Endothelial cell of umbilical vein (primary cell): ENCODE results near the gene FIBCD1. TPM values are rescaled to one million over a fixed set of nuclear protein-coding genes. Genes with fewer than 3 reads are reported as not detected.

ENCODE experiments used
- BruUV-seq: library from RNA; stranded (reverse); fragments of 400-500 nt; replicated peaks from 2 replicates; lab custom pipeline; 2021; lab: Mats Ljungman, UMichigan
- CTCF ChIA-PET: fragments of 300-600, 350-600 bp; sonication (Branson Sonifier 250); formaldehyde crosslinking; loops from one replicate; lab custom pipeline; 2021; ENCODE audit warnings: antibody characterized with exemption, inconsistent platforms; lab: Charles Lee
- POLR2A ChIA-PET: fragments of 300-600, 350-600 bp; sonication (Branson Sonifier 250); formaldehyde crosslinking; loops from one replicate; lab custom pipeline; 2021; ENCODE audit warnings: antibody characterized with exemption, inconsistent platforms; lab: Charles Lee
- DNase-seq: peaks from one replicate; pipeline ENCODE4 v3.0.0-alpha.2; 2011; ENCODE audit warnings: low read depth, low spot score
- FAIRE-seq: peaks from 2 replicates; lab custom pipeline; 2011; peaks lifted over from hg19 to GRCh38; lab: Jason Lieb, UNC
- H2AFZ ChIP-seq: 2 replicates; pipeline ENCODE4 v1.6.0; 2012; ENCODE audit warnings: low read depth, low read length, control low read depth, inconsistent platforms
- H3K27ac ChIP-seq: 2 replicates; pipeline ENCODE4 v1.5.1; 2011; ENCODE audit warnings: low read depth, mild to moderate bottlenecking, control low read depth, low read length, moderate library complexity; ENCODE audit not compliant: insufficient read depth
- H3K27me3 ChIP-seq, 2 experiments: 2 replicates each; pipeline versions ENCODE4 v1.6.0 to v1.6.1; 2011; ENCODE audit warnings: low read length in 2 of 2, mixed read lengths in 1 of 2; ENCODE audit not compliant: control insufficient read depth in 2 of 2, insufficient read depth in 2 of 2
- H3K36me3 ChIP-seq, 2 experiments: 2 replicates in 1 of 2; 3 replicates in 1 of 2; pipeline ENCODE4 v1.5.1; 2011; ENCODE audit warnings: low read length in 2 of 2, mild to moderate bottlenecking in 1 of 2, moderate library complexity in 1 of 2; ENCODE audit not compliant: control insufficient read depth in 2 of 2, insufficient read depth in 2 of 2; ENCODE audit errors: extremely low read depth in 1 of 2
- H3K4me1 ChIP-seq: 3 replicates; pipeline ENCODE4 v1.5.1; 2011; ENCODE audit warnings: mild to moderate bottlenecking, low read length; ENCODE audit not compliant: control insufficient read depth, insufficient read depth; ENCODE audit errors: extremely low read depth
- H3K4me2 ChIP-seq: 2 replicates; pipeline ENCODE4 v1.6.1; 2011; ENCODE audit warnings: low read length, control low read depth, mixed read lengths; ENCODE audit not compliant: insufficient read depth
- H3K4me3 ChIP-seq, 3 experiments: fragments of 200-600 bp in 1 of 3; sonication (generic), shearing (Covaris generic) in 1 of 3; replicated peaks in 1 of 3; 2 replicates each; pipeline ENCODE4 v1.5.1; 2011 to 2016; ENCODE audit warnings: control low read depth in 3 of 3, low read length in 3 of 3, mild to moderate bottlenecking in 2 of 3, inconsistent platforms in 1 of 3, low read depth in 1 of 3, moderate library complexity in 1 of 3; ENCODE audit not compliant: insufficient read depth in 1 of 3
- H3K79me2 ChIP-seq: 2 replicates; pipeline ENCODE4 v1.6.0; 2012; ENCODE audit warnings: low read length, inconsistent platforms; ENCODE audit not compliant: control insufficient read depth, insufficient read depth
- H3K9ac ChIP-seq: replicated peaks from 2 replicates; pipeline ENCODE3; 2011; ENCODE audit warnings: low read length, control low read depth; ENCODE audit not compliant: insufficient read depth; ENCODE audit errors: extremely low read depth
- H3K9me1 ChIP-seq: replicated peaks from 3 replicates; pipeline ENCODE4 v1.6.0; 2011; ENCODE audit warnings: mild to moderate bottlenecking, low read length; ENCODE audit not compliant: control insufficient read depth, insufficient read depth; ENCODE audit errors: extremely low read depth
- H3K9me3 ChIP-seq: replicated peaks from 2 replicates; pipeline ENCODE4 v1.5.1; 2012; ENCODE audit warnings: low read length, inconsistent platforms; ENCODE audit not compliant: control insufficient read depth, insufficient read depth
- H4K20me1 ChIP-seq: replicated peaks from 2 replicates; pipeline ENCODE3; 2011; ENCODE audit warnings: mild to moderate bottlenecking, low read length; ENCODE audit not compliant: control insufficient read depth, insufficient read depth; ENCODE audit errors: extremely low read depth
- EZH2 ChIP-seq: IDR thresholded peaks from 2 replicates; pipeline ENCODE4 v1.6.1; 2012; ENCODE audit warnings: borderline replicate concordance, low read depth, mild to moderate bottlenecking, moderate library complexity, low read length, inconsistent platforms; ENCODE audit not compliant: severe bottlenecking
- GATA2 ChIP-seq: IDR thresholded peaks from 2 replicates; pipeline ENCODE4 v1.7.0; 2011; ENCODE audit warnings: low read depth, mild to moderate bottlenecking, moderate library complexity, mixed read lengths, low read length; ENCODE audit not compliant: insufficient read length, insufficient read depth
- JUN ChIP-seq: IDR thresholded peaks from 2 replicates; pipeline ENCODE4 v1.6.1; 2011; ENCODE audit warnings: borderline replicate concordance, low read depth; ENCODE audit not compliant: insufficient read length, insufficient read depth
- POLR2A ChIP-seq: IDR thresholded peaks from 2 replicates; pipeline ENCODE4 v1.6.1; 2012; ENCODE audit warnings: low read depth, mild to moderate bottlenecking, control low read depth, low read length
- POLR2AphosphoS5 ChIP-seq: IDR thresholded peaks from 2 replicates; pipeline ENCODE4 v1.6.1; 2012; ENCODE audit warnings: low read depth, mild to moderate bottlenecking, control low read depth, low read length, moderate library complexity; ENCODE audit not compliant: insufficient read depth
- dilution Hi-C: fragments of 300-500 bp; cut with MboI; formaldehyde crosslinking; loops from one replicate; pipeline ENCODE4 v1.15.0; 2019; ENCODE audit warnings: low sequenced_read_pairs; ENCODE audit not compliant: extremely low pct_ligation_motif_present
- intact Hi-C: fragments of 100-400 bp; cut with micrococcal nuclease; formaldehyde crosslinking; loops from one replicate; pipeline ENCODE4 v1.10.0; 2022
- polyA plus RNA-seq, 4 experiments: library from polyadenylated mRNA; depleted of rRNA in 3 of 4; stranded (reverse) in 3 of 4; unstranded in 1 of 4; fragments of >200 nt; gene quantifications; 2 replicates each; pipeline versions ENCODE4 v1.2.1 to v1.2.3, GENCODE V29; 2011 to 2012; ENCODE audit warnings: missing spikeins in 1 of 4
- total RNA-seq: library from RNA; stranded (reverse); gene quantifications from 2 replicates; pipeline ENCODE4 v1.2.3, GENCODE V29; 2021
- TF ChIP-seq, protein P1 (sequence below): IDR thresholded peaks from 2 replicates; pipeline ENCODE4 v1.6.1; 2011; ENCODE audit not compliant: insufficient read depth, insufficient read length

FIBCD1 gene
- total and polyA plus RNA-seq, 2 donors (not counting 3 experiments of a cell fraction or from before 2014, with no cell fraction given): 0.14 TPM; not detected in 1

DNA sequence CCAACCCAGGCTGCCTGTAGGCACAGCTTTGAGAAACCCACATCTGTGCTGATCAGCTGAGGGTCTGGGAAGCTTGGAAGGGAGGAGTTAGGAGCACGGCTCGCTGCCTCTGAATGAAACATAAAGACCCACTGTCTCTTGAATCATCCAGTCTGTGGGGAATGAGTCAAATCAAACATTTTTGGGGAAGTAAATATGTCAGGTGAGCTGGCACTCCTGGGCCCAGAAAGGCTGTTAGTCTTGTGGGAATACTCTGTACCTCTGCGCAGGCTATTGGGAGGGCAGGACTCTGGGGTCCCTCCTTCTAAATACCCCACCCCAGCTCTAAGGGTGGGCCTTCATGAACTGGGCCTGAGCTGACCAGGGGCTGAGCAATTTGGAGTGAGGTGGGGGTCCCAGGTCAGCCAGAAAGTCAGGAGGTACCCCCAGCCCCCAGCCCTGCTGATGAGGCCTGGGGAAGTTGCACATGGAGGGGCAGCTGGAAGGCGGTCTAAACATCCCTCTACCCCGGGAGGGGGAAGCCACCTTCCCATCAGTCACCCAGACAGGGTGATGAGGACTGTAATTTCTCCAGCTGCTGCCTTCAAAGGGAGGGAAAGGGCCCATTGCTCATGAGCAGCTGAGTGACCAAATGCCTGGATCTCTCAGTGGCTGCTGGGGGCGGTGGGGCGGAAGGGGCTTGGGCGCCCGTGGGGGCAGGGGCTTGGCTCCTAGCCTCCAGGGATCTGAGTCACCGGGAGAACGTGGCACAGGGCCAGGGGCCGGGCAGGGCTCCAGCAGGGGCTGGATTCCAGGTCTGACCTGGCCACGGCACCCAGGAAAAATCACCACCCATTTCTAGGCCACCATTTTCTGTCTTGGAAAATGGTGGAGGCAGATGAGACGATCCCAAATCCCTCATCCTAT is 10.8 kb downstream of the FIBCD1 start:
- Histone ChIP-seq H3K9me1 (no peaks in the 10 kb centered on the region), H2AFZ (no peak overlapping the region), H3K79me2 (no peaks in the 10 kb centered on the region), H4K20me1 (no peaks in the 10 kb centered on the region), H3K27me3 (peaks cover 8 to 12% of the 10 kb centered on the region in 2 experiments), H3K27ac (no peak overlapping the region), H3K9me3 (no peaks in the 10 kb centered on the region), H3K4me1 (peaks cover 7% of the 10 kb centered on the region), H3K9ac (no peak overlapping the region), H3K4me3 (no peak overlapping the region), H3K4me2 (no peak overlapping the region), H3K36me3 (no peaks in the 10 kb centered on the region)
- POLR2A ChIA-PET: no interaction called here
- peak; percentile 29 for DNase-seq
- TF ChIP-seq, protein P1, sequence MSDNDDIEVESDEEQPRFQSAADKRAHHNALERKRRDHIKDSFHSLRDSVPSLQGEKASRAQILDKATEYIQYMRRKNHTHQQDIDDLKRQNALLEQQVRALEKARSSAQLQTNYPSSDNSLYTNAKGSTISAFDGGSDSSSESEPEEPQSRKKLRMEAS: no peak
- TF ChIP-seq POLR2A: no peak
- intact Hi-C loops (no loop called here), dilution Hi-C loops (no loop called here)
- CTCF ChIA-PET: interaction anchor here (1.0 to 2.8 kb wide), 7 partner anchors 8 to 227 kb away, joined by 3 to 10 read pairs (median 3); no protein-coding TSS in a partner anchor
- no TSS peak for BruUV-seq
- peak; percentile 59 for FAIRE-seq

DNA sequence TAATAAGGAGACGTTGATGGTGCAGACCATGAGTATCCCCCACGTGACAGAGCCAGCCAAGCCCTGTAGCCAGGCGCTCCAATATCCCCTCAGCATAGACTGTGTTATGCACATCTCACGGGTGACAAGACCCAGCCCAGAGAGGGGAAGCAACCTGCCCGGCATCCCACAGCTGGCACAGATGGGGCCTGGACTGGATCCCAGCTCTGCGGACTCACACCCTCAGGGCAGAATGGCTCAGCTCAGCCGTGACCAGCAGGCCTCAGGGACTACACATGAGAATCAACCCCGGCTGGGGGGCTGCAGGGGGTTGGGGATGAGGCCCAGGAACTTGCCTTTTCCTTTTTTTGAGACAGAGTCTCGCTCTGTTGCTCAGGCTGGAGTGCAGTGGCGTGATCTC is 11.7 kb downstream of the FIBCD1 start:
- peaks cover 7% of the 10 kb centered on the region for H3K4me1 ChIP-seq
- no peaks in the 10 kb centered on the region for H4K20me1 ChIP-seq
- no peak overlapping the region for H3K9ac ChIP-seq
- FAIRE-seq: no peak
- dilution Hi-C loops (no loop called here), intact Hi-C loops (no loop called here)
- ChIA-PET CTCF (interaction anchor here (1.0 to 2.8 kb wide), 3 partner anchors 14 to 86 kb away, joined by 3 to 10 read pairs (median 7); no protein-coding TSS in a partner anchor), POLR2A (no interaction called here)
- no peak overlapping the region for H3K4me3 ChIP-seq
- no peaks in the 10 kb centered on the region for H3K36me3 ChIP-seq
- no peak overlapping the region for H3K27ac ChIP-seq
- no peaks in the 10 kb centered on the region for H3K9me3 ChIP-seq
- TF ChIP-seq EZH2 (no peak), JUN (no peak), POLR2AphosphoS5 (no peak), GATA2 (no peak), POLR2A (no peak)
- TF ChIP-seq, protein P1: no peak
- H3K4me2 ChIP-seq: no peak overlapping the region
- H2AFZ ChIP-seq: no peak overlapping the region
- H3K9me1 ChIP-seq: no peaks in the 10 kb centered on the region
- no TSS peak for BruUV-seq
- DNase-seq: no peak
- peaks cover 0 to 7% of the 10 kb centered on the region in 2 experiments for H3K27me3 ChIP-seq
- no peaks in the 10 kb centered on the region for H3K79me2 ChIP-seq
